ENCODE results near the gene SLC22A8. TPM values are rescaled to one million over a fixed set of nuclear protein-coding genes. Genes with fewer than 3 reads are reported as not detected.
"Not testable (repeated sequence)": the region's sequence is repeated elsewhere in the genome, so short reads cannot be mapped to it uniquely, and the experiment has no call there.

SLC22A8 gene
- total RNA-seq, 1 donor from 2014 or later: not detected

DNA sequence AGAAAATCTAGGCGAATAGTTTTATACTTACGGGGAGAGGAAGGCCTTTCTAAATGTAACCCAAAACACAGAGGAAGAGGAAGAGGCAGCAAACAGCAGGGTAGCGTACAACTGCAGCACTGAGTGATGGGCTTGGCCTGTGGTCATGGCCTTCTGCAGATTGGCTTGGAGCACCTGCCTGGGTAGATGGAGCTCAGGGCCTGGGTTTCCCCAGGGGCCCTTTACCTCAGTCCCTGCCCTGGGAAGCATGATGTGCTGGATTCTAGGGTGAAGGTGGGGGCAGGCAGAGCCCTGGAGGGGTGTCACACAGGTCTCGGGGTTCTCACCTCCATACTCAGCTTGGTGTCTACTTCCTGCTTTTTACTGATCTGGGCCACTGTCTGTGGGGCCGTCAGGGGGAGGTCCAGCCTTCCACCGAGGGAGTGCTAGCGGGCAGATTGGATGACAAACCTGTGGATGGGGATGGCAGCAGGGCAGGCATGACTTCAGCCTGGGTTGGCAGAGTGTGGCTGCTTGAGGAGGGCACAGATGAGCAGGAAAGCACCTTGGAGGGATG, 66.8 kb downstream of the SLC22A8 start:
- no peak overlapping the region for H2AFZ ChIP-seq (replicated peaks)
- no peaks in the 10 kb centered on the region for H3K36me3 Mint-ChIP-seq
- H3K4me3 ChIP-seq: no peak overlapping the region
- no peak overlapping the region for H3K27ac ChIP-seq
- H3K9ac ChIP-seq: no peak overlapping the region
- no peaks in the 10 kb centered on the region for H3K79me2 ChIP-seq (ENCODE audit: low read depth)
- no peak for DNase-seq (ENCODE audit: low spot score)
- no peak overlapping the region for H3K27ac Mint-ChIP-seq
- H3K4me1 ChIP-seq: no peaks in the 10 kb centered on the region
- H3K9me3 ChIP-seq (ENCODE audit: low read depth): no peaks in the 10 kb centered on the region
- no peaks in the 10 kb centered on the region for H3F3A ChIP-seq (ENCODE audit: low read depth)
- peaks cover 6% of the 10 kb centered on the region for H3K27me3 Mint-ChIP-seq (ENCODE audit: insufficient read depth, low read depth)
- TF ChIP-seq EZH2phosphoT487 (IDR thresholded peaks at IDR 0.05) (no peak), EZH2 (IDR thresholded peaks at IDR 0.05) (no peak), CTCF (IDR thresholded peaks at IDR 0.05) (no peak)
- H3K9me3 Mint-ChIP-seq: no peaks in the 10 kb centered on the region
- no peaks in the 10 kb centered on the region for H4K20me1 ChIP-seq (ENCODE audit: low read depth)
- no peaks in the 10 kb centered on the region for H3K4me1 Mint-ChIP-seq
- H3K4me3 Mint-ChIP-seq: no peak overlapping the region
- H3K27me3 ChIP-seq: no peaks in the 10 kb centered on the region
- H3K4me2 ChIP-seq: no peak overlapping the region
- no peaks in the 10 kb centered on the region for H3K36me3 ChIP-seq

DNA sequence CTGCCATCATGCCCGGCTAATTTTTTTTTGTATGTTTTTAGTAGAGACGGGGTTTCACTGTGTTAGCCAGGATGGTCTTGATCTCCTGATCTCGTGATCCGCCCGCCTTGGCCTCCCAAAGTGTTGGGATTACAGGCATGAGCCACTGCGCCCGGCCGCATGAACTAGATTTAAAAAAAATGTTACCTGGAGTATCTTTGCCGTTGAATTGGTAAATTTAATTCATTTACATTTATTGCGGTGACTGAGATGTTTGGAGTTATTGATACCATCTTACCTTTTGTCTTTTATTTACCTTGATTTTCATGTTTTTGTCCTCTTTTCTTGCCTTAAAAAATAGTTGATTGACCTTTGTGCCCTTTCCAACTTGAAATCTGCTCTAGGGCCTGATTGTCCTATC, 70.1 kb downstream of the SLC22A8 start:
- H3K79me2 ChIP-seq (ENCODE audit: low read depth); H3K4me3 ChIP-seq; H2AFZ ChIP-seq (replicated peaks); H3K27ac ChIP-seq; H3K36me3 ChIP-seq; H3K27ac Mint-ChIP-seq; DNase-seq (ENCODE audit: low spot score); H3K4me1 ChIP-seq; H3K36me3 Mint-ChIP-seq; H3K27me3 ChIP-seq; H4K20me1 ChIP-seq (ENCODE audit: low read depth); H3K27me3 Mint-ChIP-seq (ENCODE audit: insufficient read depth, low read depth); H3F3A ChIP-seq (ENCODE audit: low read depth); H3K9me3 ChIP-seq (ENCODE audit: low read depth); H3K9ac ChIP-seq; H3K4me2 ChIP-seq; H3K9me3 Mint-ChIP-seq; H3K4me1 Mint-ChIP-seq; H3K4me3 Mint-ChIP-seq: not testable (repeated sequence)

Other genes starting within 250 kb of the SLC22A8 start
- gene TAF6L, start 244.4 kb downstream of the SLC22A8 start, total RNA-seq (ENCODE audit: low replicate concordance): 28.9 and 39.9 TPM in 2 replicates
- 24.5 and 40.4 TPM in 2 replicates for gene TMEM179B, start 228.4 kb downstream of the SLC22A8 start, total RNA-seq (ENCODE audit: low replicate concordance)
- gene TMEM223, start 223.8 kb downstream of the SLC22A8 start, total RNA-seq (ENCODE audit: low replicate concordance): 9.9 and 38.9 TPM in 2 replicates
- gene NXF1, start 210.4 kb downstream of the SLC22A8 start, total RNA-seq (ENCODE audit: low replicate concordance): 23.6 and 36.5 TPM in 2 replicates
- gene STX5, start 183.8 kb downstream of the SLC22A8 start, total RNA-seq (ENCODE audit: low replicate concordance): 30.2 and 32.9 TPM in 2 replicates
- gene TEX54, start 183.0 kb downstream of the SLC22A8 start, total RNA-seq (ENCODE audit: low replicate concordance): not detected in 2 replicates
- 40.0 and 47.4 TPM in 2 replicates for gene WDR74, start 176.3 kb downstream of the SLC22A8 start, total RNA-seq (ENCODE audit: low replicate concordance)
- 99.8 and 130 TPM in 2 replicates for gene SLC3A2, start 134.9 kb downstream of the SLC22A8 start, total RNA-seq (ENCODE audit: low replicate concordance)
- gene CHRM1, start 94.5 kb downstream of the SLC22A8 start, total RNA-seq (ENCODE audit: low replicate concordance): not detected in 2 replicates
- not detected in 2 replicates for gene SLC22A6, start 30.9 kb downstream of the SLC22A8 start, total RNA-seq (ENCODE audit: low replicate concordance)
- not detected in 2 replicates for gene SLC22A24, start 128.4 kb upstream of the SLC22A8 start, total RNA-seq (ENCODE audit: low replicate concordance)
- not detected in 2 replicates for gene SLC22A25, start 227.8 kb upstream of the SLC22A8 start, total RNA-seq (ENCODE audit: low replicate concordance)

Data from neural progenitor cell (in vitro differentiated cells).